Natural killer cell treated with Interleukin-12 subunit alpha and Interleukin-12 subunit beta and Interleukin-15 and Interleukin-18, amount 100 ng/mL, for 72 hours (primary cell): ENCODE measurements around the gene TRAPPC8. TPM values are rescaled to one million over a fixed set of nuclear protein-coding genes. Genes with fewer than 3 reads are reported as not detected.
A peak's percentile ranks its signal among the peaks of the same experiment; 100 is the strongest.
"Not testable (repeated sequence)": the region's sequence is repeated elsewhere in the genome, so short reads cannot be mapped to it uniquely, and the experiment has no call there.

Experiments
- ATAC-seq, 2 donors: fragments of 150-1000 bp; cut with Tn5 transposase in 1 of 2; sonication (Bioruptor Pico), chemical (Tn5 transposase) in 1 of 2; 2 replicates each; pipeline ENCODE4 v1.10.0; 2021
- DNase-seq: peaks from one replicate; pipeline ENCODE4 v3.0.0; 2022; ENCODE audit warnings: low spot score
- H3K27ac Mint-ChIP-seq, 2 donors: 1 replicate in 1 of 2; 2 replicates in 1 of 2; pipeline ENCODE4 v1.8.0; 2022; ENCODE audit warnings: mixed read lengths in 2 of 2, mild to moderate bottlenecking in 1 of 2, moderate library complexity in 1 of 2
- H3K27me3 Mint-ChIP-seq, 2 donors: 1 replicate in 1 of 2; 2 replicates in 1 of 2; pipeline ENCODE4 v1.8.0; 2022; ENCODE audit warnings: mixed read lengths in 2 of 2
- H3K36me3 Mint-ChIP-seq: one replicate; pipeline ENCODE4 v1.8.0; 2022; ENCODE audit warnings: mixed read lengths
- H3K4me1 Mint-ChIP-seq, 2 donors: 1 replicate in 1 of 2; 2 replicates in 1 of 2; pipeline ENCODE4 v1.8.0; 2022; ENCODE audit warnings: low read depth in 2 of 2, mixed read lengths in 2 of 2, mild to moderate bottlenecking in 1 of 2
- H3K4me3 Mint-ChIP-seq: one replicate; pipeline ENCODE4 v1.8.0; 2022; ENCODE audit warnings: mixed read lengths
- H3K9me3 Mint-ChIP-seq: 2 replicates; pipeline ENCODE4 v1.8.0; 2022; ENCODE audit warnings: mixed read lengths
- total RNA-seq, 2 donors: library from RNA; stranded (reverse); gene quantifications; one replicate each; pipeline ENCODE4 v1.2.3, GENCODE V29; 2022

The TRAPPC8 gene
- total RNA-seq, 2 donors from 2014 or later: 49.4 to 50.3 TPM

DNA sequence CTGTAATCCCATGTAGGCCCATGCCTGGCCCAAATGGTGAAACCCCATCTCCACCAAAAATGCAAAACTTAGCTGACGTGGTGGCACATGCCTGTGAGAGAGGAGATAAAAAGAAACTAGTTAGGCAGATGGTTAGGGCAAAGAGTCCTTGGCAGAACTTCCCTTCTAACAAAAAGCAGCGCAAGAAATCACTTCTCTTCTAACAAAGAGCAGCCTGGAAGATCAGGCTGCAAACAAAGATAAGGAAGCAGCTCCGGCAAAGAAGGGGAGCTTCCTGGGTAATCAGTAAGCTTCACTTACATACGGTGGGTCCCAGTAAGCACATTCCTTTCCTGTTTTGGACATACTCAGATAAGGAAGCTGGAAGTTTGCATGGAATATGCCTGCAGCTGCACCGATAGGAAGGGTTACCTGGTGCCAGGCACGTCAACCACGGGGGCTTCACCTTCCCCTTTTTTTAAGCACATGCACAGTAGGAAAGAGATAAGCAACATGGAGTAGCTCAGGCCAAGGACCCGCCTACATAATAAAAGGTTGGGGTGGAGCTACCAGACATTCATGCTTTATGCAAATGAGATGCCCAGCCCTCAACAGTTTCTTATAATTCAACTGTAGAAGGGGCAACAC is 121.3 kb downstream of the TRAPPC8 start:
- Mint-ChIP-seq H3K27ac (no peak overlapping the region), H3K27me3 (peaks cover 0 to 4% of the 10 kb centered on the region in 2 donors), H3K4me3 (no peak overlapping the region), H3K36me3 (no peaks in the 10 kb centered on the region), H3K4me1 (peaks cover 5% of the 10 kb centered on the region in 2 donors), H3K9me3 (no peaks in the 10 kb centered on the region)
- no peak for DNase-seq
- ATAC-seq: no peak

GRCh38 chr18:31819925-31820229 is 123.1 kb downstream of the TRAPPC8 start:
- ATAC-seq (no peak), DNase-seq (no peak)
- Mint-ChIP-seq H3K9me3 (no peaks in the 10 kb centered on the region), H3K27ac (no peak overlapping the region), H3K36me3 (no peaks in the 10 kb centered on the region), H3K27me3 (peaks cover 0 to 4% of the 10 kb centered on the region in 2 donors), H3K4me3 (no peak overlapping the region), H3K4me1 (peaks cover 2 to 5% of the 10 kb centered on the region in 2 donors)

GRCh38 chr18:31819106-31819924 is 123.6 kb downstream of the TRAPPC8 start:
- peaks cover 0 to 4% of the 10 kb centered on the region in 2 donors for H3K27me3 Mint-ChIP-seq
- DNase-seq: no peak
- no peaks in the 10 kb centered on the region for H3K36me3 Mint-ChIP-seq
- H3K27ac Mint-ChIP-seq: no peak overlapping the region
- H3K4me1 Mint-ChIP-seq: peaks cover 2 to 5% of the 10 kb centered on the region in 2 donors
- ATAC-seq: no peak
- H3K4me3 Mint-ChIP-seq: no peak overlapping the region
- no peaks in the 10 kb centered on the region for H3K9me3 Mint-ChIP-seq

DNA sequence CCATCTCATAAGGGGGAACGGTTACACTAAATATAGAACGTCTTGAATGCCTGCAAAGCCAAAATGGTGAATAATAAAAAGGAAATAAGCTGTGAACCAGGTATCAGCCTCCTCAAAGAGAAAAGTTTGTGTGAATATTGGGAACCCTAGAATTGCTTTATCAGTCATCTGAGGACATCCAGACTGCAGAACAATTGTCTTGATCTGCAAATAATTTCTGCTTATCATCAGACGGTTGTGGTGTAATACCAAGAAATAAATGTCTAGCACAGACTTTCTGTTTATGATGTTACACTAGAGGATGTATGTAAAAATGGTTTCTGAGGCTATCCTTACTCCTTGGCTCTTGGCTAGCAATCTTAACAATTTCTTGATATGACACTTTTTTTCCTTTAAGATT is 128.8 kb downstream of the TRAPPC8 start:
- Mint-ChIP-seq H3K9me3 (no peaks in the 10 kb centered on the region), H3K36me3 (no peaks in the 10 kb centered on the region), H3K27me3 (peaks cover 0 to 2% of the 10 kb centered on the region in 2 donors), H3K27ac (no peak overlapping the region), H3K4me3 (no peak overlapping the region), H3K4me1 (no peaks in the 10 kb centered on the region)
- ATAC-seq (no peak), DNase-seq (no peak)

DNA sequence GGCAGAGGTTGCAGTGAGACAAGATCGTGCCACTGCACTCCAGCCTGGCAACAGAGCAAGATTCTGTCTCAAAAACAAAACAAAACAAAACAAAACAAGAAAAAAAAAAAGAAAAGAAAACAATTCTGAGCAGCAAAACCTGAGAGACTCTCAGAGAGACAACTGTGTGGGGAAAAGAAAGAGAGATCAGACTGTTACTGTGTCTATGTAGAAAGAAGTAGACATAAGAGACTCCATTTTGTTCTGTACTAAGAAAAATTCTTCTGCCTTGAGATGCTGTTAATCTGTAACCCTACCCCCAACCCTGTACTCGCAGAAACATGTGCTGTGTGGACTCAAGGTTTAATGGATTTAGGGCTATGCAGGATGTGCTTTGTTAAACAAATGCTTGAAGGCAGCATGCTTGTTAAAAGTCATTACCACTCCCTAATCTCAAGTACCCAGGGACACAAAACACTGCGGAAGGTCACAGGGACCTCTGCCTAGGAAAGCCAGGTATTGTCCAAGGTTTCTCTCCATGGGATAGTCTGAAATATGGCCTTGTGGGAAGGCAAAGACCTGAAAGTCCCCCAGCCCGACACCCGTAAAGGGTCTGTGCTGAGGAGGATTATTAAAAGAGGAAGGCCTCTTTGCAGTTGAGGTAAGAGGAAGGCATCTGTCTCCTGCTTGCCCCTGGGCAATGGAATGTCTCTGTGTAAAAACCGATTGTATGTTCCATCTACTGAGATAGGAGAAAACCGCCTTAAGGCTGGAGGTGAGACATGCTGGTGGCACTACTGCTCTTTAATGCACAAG is 132.4 kb downstream of the TRAPPC8 start:
- H3K36me3 Mint-ChIP-seq, H3K9me3 Mint-ChIP-seq, H3K27ac Mint-ChIP-seq, H3K27me3 Mint-ChIP-seq, DNase-seq, H3K4me1 Mint-ChIP-seq, ATAC-seq, H3K4me3 Mint-ChIP-seq: not testable (repeated sequence)

DNA sequence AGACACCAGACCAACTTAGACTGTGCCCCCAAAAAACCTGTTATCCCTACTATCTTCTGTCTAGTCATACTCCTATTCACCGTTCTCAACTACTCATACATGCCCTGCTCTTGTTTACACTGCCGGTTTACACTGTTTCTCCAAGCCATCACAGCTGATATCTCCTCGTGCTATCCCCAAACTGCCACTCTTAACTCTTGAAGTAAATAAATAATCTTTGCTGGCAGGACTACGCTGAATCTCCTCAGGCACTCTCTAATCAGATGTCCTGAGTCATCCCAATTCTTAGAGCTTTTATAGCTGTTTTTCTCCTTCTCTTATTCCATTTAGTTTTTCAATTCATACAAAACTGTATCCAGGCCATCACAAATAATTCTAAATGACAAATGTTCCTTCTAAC is 133.9 kb downstream of the TRAPPC8 start:
- not testable (repeated sequence) for DNase-seq, ATAC-seq, H3K4me1 Mint-ChIP-seq, H3K27me3 Mint-ChIP-seq, H3K9me3 Mint-ChIP-seq, H3K36me3 Mint-ChIP-seq, H3K4me3 Mint-ChIP-seq, H3K27ac Mint-ChIP-seq

DNA sequence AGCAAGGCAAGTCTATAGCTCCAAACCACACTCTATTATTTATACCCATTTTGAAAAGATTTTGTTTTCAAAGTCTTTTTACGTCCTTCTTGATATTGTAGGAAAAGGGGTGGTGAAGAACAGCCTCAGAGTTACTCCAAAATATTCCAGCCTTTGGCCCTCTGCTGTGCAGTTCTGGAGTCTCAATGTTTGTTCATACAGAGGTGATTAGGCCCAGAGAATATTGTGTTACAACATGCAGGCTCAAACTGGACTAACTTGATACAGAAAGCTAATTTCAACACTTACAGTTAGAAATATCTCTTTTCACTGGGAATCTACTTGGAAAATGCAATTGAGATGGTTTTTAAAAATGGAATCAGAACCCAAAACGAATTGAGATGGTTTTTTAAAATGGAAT is 141.8 kb downstream of the TRAPPC8 start:
- Mint-ChIP-seq H3K27ac (no peak overlapping the region), H3K27me3 (peaks cover 0 to 2% of the 10 kb centered on the region in 2 donors)

DNA sequence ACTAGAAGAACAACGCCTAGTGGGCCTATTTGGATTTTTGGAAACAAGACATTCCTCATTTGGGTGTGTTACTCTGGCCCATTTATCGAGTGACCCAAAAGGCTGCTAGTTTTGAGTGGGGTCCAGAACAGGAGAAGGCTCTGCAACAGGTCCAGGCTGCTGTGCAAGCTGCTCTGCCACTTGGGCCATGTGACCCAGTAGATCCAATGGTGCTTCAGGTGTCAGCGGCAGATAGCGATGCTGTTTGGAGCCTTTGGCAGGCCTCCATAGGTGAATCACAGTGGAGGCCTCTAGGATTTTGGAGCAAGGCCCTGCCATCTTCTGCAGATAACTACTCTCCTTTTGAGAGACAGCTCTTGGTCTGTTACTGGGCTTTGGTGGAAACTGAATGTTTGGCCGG is 143.7 kb downstream of the TRAPPC8 start:
- ATAC-seq, DNase-seq, H3K36me3 Mint-ChIP-seq, H3K4me1 Mint-ChIP-seq, H3K27me3 Mint-ChIP-seq, H3K9me3 Mint-ChIP-seq, H3K4me3 Mint-ChIP-seq, H3K27ac Mint-ChIP-seq: not testable (repeated sequence)

More for the DNA sequence above, 141.8 kb downstream of the TRAPPC8 start:
- H3K9me3 Mint-ChIP-seq: no peaks in the 10 kb centered on the region
- no peak overlapping the region for H3K4me3 Mint-ChIP-seq
- H3K36me3 Mint-ChIP-seq: no peaks in the 10 kb centered on the region
- no peaks in the 10 kb centered on the region for H3K4me1 Mint-ChIP-seq
- ATAC-seq (no peak), DNase-seq (no peak)

- Mint-ChIP-seq H3K4me3 (no peak overlapping the region), H3K9me3 (no peaks in the 10 kb centered on the region), H3K27ac (no peak overlapping the region), H3K4me1 (no peaks in the 10 kb centered on the region), H3K36me3 (no peaks in the 10 kb centered on the region), H3K27me3 (peaks cover 0 to 2% of the 10 kb centered on the region in 2 donors)
- DNase-seq (no peak), ATAC-seq (no peak)
Measured at GRCh38 chr18:31798399-31798798, 144.5 kb downstream of the TRAPPC8 start.

DNA sequence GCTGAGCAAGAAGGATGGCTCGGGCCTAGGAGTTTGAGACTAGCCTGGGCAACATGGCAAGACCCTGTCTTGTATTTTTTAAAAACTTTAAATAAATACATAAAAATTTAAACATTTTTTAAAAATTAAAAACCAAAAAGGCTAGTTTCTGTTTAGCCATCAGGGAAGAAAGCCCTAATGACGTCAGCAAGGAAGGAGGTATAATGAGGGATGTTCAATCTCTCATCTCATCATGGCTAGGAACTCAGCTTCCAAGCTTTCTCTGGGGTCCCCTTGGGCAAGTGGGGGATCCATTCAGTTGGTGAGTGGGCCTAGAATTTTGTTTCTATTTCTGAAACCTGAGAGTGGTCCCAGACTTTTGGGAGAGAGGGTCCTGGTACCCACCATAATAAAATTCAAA is 147.2 kb downstream of the TRAPPC8 start:
- H3K36me3 Mint-ChIP-seq: no peaks in the 10 kb centered on the region
- no peaks in the 10 kb centered on the region for H3K9me3 Mint-ChIP-seq
- H3K27ac Mint-ChIP-seq: no peak overlapping the region
- DNase-seq: no peak
- H3K4me3 Mint-ChIP-seq: no peak overlapping the region
- peaks cover 6 to 7% of the 10 kb centered on the region in 2 donors for H3K4me1 Mint-ChIP-seq
- no peaks in the 10 kb centered on the region for H3K27me3 Mint-ChIP-seq
- ATAC-seq: no peak

DNA sequence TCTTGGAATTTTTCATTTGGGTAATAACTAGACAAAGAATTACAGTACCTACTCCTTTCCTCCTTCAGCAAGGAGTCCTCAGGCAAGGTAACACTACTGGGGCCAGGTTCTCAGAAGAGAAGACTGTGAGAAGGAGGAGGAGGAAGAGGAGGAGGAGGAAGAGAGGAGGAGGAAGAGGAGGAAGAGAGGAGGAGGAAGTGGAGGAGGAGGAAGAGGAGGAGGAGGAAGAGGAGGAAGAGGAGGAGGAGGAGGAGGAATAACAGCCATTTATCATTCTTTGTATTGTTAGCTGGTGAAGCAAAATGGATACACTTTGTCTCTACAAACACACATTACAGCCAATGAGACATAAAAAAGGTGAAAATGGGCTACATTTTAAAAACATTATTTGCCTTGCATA is 149.4 kb downstream of the TRAPPC8 start:
- no peak for DNase-seq
- no peak overlapping the region for H3K4me3 Mint-ChIP-seq
- no peak for ATAC-seq
- no peaks in the 10 kb centered on the region for H3K9me3 Mint-ChIP-seq
- no peaks in the 10 kb centered on the region for H3K36me3 Mint-ChIP-seq
- H3K27ac Mint-ChIP-seq: no peak overlapping the region
- no peaks in the 10 kb centered on the region for H3K27me3 Mint-ChIP-seq
- H3K4me1 Mint-ChIP-seq: peaks cover 6 to 7% of the 10 kb centered on the region in 2 donors

DNA sequence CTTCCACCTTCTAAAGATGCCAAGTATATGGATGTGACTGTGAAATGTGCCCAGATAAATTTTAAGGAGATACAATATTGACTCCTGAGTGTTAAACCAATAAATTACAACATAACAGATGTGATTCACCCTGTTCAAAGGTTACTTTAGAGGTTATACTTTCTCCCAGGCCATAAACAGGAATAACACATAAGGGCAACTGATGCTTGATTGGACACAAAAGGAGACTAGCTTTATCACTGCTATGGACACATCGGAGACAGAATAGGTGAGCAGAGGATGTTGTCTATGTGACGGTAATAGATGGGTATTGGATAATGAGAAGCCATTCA is 150.4 kb downstream of the TRAPPC8 start:
- H3K27ac Mint-ChIP-seq: no peak overlapping the region
- peaks cover 6 to 7% of the 10 kb centered on the region in 2 donors for H3K4me1 Mint-ChIP-seq
- ATAC-seq: peak in 1 of 2 donors; percentile 7
- no peak overlapping the region for H3K4me3 Mint-ChIP-seq
- no peaks in the 10 kb centered on the region for H3K36me3 Mint-ChIP-seq
- no peaks in the 10 kb centered on the region for H3K9me3 Mint-ChIP-seq
- DNase-seq: no peak
- H3K27me3 Mint-ChIP-seq: no peaks in the 10 kb centered on the region

DNA sequence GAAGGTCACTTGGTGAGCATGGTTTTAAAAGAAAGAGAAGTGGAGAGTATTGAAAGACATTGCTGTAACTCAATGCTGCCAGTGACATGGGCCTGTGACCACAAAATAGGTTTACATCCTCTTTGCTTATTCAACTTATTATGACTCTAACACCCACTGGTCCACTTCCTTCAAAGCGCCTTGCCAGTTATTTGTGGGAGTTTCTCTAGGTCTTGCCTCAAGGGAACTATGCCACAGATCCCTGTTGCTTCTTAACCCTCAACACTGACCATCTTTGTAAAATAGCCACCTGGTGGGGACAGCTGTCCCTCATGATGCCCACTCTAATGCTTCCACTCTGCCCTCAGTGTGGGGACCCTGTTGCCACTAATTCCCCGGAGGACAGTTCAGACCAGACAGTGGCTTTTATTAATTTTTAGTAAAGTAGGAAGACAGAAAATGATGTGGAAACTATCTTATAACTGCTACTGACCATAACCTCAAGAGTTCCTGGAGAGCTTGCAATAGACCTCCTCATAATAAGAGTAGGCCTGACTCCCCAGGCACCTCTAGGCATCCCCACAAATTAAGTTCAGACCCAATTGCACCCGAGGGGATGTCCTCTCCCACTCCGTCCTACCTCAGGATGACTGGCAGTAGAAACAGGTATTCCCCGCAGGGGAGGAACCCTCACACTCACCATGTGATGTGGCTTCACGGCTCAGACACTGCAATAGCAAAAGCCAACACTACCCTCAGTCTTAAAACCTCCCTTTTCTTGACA is 150.9 kb downstream of the TRAPPC8 start:
- Mint-ChIP-seq H3K27ac (no peak overlapping the region), H3K4me3 (no peak overlapping the region), H3K9me3 (no peaks in the 10 kb centered on the region), H3K27me3 (no peaks in the 10 kb centered on the region), H3K36me3 (no peaks in the 10 kb centered on the region), H3K4me1 (peaks cover 6 to 7% of the 10 kb centered on the region in 2 donors)
- peak; percentile 51 to 61 for ATAC-seq
- DNase-seq: no peak
